ENCODE results near the gene MRPS18A. TPM values are rescaled to one million over a fixed set of nuclear protein-coding genes. Genes with fewer than 3 reads are reported as not detected.

The MRPS18A gene
- total RNA-seq, 3 donors from 2014 or later, result 36.9 to 65.7 (median 61.9) TPM

DNA sequence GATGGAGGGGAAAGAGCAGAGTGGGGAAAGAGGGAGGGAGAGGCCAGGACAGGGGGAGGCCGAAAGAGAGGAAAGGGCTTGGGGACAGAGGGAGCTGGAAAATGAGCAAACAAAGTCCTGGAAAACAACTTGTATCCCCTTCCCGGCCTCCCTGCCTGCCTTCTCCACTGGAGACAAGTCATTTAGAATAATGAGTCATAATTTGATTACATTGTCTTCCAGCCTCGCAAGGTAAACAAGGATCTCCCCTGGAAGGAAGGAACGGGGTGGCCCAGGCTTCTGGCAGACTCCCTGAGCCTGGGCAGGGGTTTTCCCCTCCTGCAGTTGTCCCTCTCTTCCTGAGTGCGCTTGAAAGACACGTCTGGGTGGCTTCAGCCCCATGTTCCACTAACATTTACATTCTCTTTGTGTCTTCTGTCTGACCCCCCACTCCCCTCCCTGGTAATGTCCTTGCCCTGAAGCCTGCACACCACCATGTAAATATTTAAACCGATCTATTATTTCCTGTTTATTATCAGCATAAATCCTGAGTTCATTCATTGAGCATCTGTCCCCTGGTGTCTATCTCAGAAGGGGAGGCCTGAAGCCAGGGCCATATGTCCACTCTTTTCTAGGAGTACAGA lies 12.1 kb upstream of the MRPS18A start:
- H3K4me3 ChIP-seq, result no peak overlapping the region

GRCh38 chr6:43698584-43699349 lies 11.2 kb upstream of the MRPS18A start:
- TF ChIP-seq, protein P1, sequence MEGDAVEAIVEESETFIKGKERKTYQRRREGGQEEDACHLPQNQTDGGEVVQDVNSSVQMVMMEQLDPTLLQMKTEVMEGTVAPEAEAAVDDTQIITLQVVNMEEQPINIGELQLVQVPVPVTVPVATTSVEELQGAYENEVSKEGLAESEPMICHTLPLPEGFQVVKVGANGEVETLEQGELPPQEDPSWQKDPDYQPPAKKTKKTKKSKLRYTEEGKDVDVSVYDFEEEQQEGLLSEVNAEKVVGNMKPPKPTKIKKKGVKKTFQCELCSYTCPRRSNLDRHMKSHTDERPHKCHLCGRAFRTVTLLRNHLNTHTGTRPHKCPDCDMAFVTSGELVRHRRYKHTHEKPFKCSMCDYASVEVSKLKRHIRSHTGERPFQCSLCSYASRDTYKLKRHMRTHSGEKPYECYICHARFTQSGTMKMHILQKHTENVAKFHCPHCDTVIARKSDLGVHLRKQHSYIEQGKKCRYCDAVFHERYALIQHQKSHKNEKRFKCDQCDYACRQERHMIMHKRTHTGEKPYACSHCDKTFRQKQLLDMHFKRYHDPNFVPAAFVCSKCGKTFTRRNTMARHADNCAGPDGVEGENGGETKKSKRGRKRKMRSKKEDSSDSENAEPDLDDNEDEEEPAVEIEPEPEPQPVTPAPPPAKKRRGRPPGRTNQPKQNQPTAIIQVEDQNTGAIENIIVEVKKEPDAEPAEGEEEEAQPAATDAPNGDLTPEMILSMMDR (IDR thresholded peaks at IDR 0.05), result no peak
- ATAC-seq (no peak), DNase-seq (peak in 1 of 3 donors; percentile 59)
- intact Hi-C loops (cut with DNase I, micrococcal nuclease), result no loop called here
- no peaks in the 10 kb centered on the region for H3K9me3 ChIP-seq
- no peaks in the 10 kb centered on the region for H3K36me3 ChIP-seq (ENCODE audit: low read depth)
- H3K4me1 ChIP-seq (ENCODE audit: low read depth), result peaks cover 44% of the 10 kb centered on the region
- H3K4me3 ChIP-seq, result no peak overlapping the region

More for the DNA sequence above, 12.1 kb upstream of the MRPS18A start:
- Histone ChIP-seq H3K9me3 (no peaks in the 10 kb centered on the region), H3K36me3 (ENCODE audit: low read depth) (no peaks in the 10 kb centered on the region), H3K4me1 (ENCODE audit: low read depth) (peaks cover 52% of the 10 kb centered on the region)
- DNase-seq (peak; percentile 56 to 67 (median 67)), ATAC-seq (peak; percentile 56)
- TF ChIP-seq, protein P1 (IDR thresholded peaks at IDR 0.05), result no peak
- intact Hi-C loops (cut with DNase I, micrococcal nuclease), result no loop called here

DNA sequence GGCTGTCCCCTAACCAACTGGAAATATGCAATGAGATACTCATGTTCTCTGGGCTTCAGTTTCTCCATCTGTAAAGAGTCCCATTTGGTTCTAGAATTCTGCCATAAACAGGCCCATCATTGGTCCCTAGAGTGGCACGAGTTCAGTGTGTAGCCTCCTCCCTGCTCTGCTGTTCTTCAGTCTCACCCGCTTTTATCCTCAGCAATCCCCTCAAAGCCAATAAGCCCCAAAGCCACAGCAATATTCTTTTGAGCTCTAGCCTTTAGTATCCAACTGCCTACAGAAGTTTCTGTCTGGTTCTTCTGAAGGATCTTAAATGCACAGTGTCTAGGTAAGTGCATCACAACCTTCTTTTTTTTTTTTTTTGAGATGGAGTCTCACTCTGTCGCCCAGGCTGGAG lies 9.8 kb upstream of the MRPS18A start:
- Histone ChIP-seq H3K4me3 (no peak overlapping the region), H3K4me1 (ENCODE audit: low read depth) (peaks cover 33% of the 10 kb centered on the region), H3K36me3 (ENCODE audit: low read depth) (no peaks in the 10 kb centered on the region), H3K9me3 (no peaks in the 10 kb centered on the region)
- no peak for ATAC-seq
- no peak for DNase-seq
- intact Hi-C loops (cut with DNase I, micrococcal nuclease), result no loop called here
- TF ChIP-seq, protein P1 (IDR thresholded peaks at IDR 0.05), result no peak

DNA sequence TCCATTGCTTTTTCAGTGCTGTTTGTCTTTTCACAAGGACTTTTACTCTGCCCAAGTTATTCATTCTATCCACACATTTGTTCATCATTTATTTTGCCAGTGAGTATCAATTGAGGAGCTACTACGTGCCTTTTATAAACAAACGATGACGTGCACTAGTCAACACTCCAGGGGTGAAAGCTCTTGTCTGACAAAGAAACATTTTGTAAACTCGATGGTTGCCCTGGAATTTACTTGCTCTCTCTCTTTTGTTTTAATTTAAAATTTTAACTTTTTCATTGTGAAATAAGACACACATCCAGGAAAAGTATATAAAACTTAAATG lies 8.3 kb upstream of the MRPS18A start:
- ATAC-seq, result no peak
- H3K4me1 ChIP-seq (ENCODE audit: low read depth), result peaks cover 33% of the 10 kb centered on the region
- no peaks in the 10 kb centered on the region for H3K9me3 ChIP-seq
- H3K4me3 ChIP-seq, result no peak overlapping the region
- DNase-seq, result no peak
- TF ChIP-seq, protein P1 (IDR thresholded peaks at IDR 0.05), result no peak
- intact Hi-C loops (cut with DNase I, micrococcal nuclease), result no loop called here
- H3K36me3 ChIP-seq (ENCODE audit: low read depth), result no peaks in the 10 kb centered on the region

- intact Hi-C loops (cut with DNase I, micrococcal nuclease), result no loop called here
- Histone ChIP-seq H3K4me3 (no peak overlapping the region), H3K36me3 (ENCODE audit: low read depth) (no peaks in the 10 kb centered on the region), H3K4me1 (ENCODE audit: low read depth) (peaks cover 33% of the 10 kb centered on the region), H3K9me3 (no peaks in the 10 kb centered on the region)
- ATAC-seq, result peak; percentile 91
- TF ChIP-seq, protein P1 (IDR thresholded peaks at IDR 0.05), result no peak
- DNase-seq, result peak; percentile 85 to 90 (median 86)
Observed at GRCh38 chr6:43695215-43695966, 7.8 kb upstream of the MRPS18A start.

Data from mucosa of descending colon (tissue), 3 donors.